HG03025 (cell line): ENCODE results near the gene THAP9.

Experiments
- ATAC-seq: cut with Tn5 transposase; IDR thresholded peaks from one replicate; pipeline ENCODE4 v1.9.1; 2021; ENCODE audit warnings: mild to moderate bottlenecking, moderate library complexity; ENCODE audit not compliant: unreplicated experiment, low FRiP score

THAP9 gene

DNA sequence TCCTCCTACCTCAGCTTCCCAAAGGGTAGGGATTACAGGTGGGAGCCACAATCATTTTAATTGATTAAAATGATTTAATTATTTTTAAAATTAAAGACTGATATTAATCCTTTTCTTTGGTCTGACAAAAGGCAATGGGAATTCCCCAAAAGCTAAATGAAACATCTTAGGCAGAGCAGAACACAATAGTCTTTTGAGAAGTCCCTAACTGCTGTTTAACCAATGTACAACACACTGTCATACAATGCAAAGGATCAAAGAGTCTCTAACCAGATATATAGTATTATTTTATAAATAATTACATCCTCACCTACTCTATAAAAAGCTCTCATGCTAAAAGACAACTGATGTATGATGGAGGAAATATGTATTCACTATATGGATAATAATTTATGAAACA, 47.0 kb downstream of the THAP9 start:
- ATAC-seq, result no peak

DNA sequence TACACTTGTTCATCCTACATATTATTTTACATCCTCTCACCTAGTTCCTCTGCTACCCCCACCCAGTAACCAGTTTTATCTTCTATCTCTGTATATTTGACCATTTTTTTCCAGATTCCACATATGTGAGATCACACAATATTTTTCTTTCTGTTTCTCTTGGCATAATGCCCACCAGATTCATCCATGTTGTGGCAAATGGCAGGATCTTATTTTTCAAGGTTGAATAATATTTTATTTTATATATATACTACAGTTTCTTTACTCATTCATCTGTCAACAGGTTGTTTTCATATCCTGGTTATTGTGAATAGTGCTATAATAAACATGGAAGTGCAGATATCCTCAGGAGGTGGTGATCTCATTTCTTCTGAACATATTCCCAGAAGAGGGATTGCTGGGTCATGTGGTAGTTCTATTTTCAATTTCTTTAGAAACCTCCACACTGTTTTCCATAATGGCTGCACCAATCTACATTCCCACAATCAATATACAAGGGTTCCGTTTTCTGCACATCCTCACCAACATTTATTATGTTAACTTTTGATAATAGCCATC, 48.2 kb downstream of the THAP9 start:
- no peak for ATAC-seq

DNA sequence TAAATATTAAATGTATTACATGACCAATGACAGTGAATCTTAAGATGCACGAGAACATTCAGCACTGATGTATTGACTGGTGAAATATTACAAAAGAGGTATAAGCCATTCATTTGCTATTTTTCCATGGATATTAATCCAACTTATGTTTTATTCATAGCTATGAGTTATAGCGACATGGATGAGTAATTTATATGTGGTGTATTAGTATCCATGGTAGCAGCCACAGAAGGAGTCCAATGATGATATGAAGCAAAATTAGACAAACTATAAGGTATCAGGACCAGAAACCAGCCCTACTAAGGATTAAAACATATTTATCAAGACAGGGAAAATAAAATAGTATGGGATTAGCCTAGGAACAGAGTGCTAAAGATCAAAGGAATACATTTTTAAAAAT, 50.7 kb downstream of the THAP9 start:
- ATAC-seq, result no peak

DNA sequence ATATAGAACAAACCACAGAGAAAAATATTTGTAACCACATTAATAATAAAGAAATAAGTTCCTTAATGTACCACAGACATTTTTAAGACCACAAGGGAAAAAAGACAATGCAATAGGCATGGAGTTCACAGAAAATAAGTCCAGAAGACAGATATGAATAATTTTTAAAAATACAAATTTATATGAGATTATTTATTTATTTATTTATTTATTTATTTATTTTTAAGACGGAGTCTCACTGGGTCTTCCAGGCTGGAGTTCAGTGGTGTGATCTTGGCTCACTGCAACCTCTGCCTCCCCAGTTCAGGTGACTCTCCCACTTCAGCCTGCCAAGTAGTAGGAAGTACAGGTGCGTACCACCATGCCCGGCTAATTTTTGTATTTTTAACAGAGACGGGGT, 53.7 kb downstream of the THAP9 start:
- no peak for ATAC-seq

DNA sequence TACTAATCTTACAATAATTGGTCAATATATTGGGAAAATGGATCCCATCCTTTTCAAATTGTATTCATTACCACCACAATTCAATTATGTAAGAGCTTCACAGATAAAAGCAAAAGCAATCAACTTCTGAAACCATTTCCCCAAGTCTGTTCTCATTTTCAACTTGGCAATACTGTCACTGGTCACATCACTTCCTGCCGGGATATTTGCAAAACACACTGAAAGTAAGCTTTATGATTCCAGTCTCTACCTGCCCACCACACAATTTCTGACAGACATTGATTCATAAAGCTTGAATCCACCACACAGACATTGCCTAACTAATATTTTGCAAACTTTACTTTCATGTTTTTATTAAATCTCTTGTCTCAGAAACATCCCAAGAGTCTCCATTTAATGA, 56.5 kb downstream of the THAP9 start:
- no peak for ATAC-seq

DNA sequence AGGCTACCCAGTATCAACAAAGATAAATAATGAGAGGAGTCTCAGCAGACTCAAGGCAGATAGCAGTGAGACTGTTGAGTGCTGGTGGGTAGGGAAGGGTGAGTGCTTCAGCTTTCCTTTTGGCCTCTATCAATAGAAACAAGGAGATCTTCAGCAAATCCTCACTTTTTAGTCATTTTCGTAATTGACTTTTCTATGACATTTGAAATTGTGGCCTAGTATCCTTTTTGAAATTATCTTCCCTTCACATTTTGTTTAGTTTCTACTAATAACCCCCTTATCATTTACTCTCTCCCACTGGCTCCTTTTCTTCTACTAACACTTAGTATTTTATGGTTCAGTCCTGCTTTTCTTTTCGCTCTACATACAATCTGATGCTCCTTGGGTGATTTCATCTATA, 65.2 kb downstream of the THAP9 start:
- ATAC-seq, result no peak

DNA sequence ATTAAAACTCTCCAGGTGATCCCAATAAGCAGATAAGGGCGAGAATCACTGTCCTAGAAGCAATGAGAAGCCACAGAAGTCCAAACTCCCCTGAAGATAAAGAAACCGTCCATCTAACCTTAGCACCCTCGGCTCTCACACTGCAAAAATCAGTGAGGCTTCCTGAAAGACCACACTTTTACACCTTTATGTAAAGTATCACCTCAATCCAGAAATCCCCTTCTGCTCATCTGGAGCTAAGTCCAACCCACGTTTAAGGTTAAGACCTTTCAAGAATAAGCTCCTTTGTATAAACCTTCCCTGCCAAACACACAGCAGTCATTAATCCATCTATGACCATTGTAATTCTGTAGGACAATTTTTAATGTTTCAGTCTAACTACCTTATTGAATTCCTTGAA, 68.4 kb downstream of the THAP9 start:
- no peak for ATAC-seq

DNA sequence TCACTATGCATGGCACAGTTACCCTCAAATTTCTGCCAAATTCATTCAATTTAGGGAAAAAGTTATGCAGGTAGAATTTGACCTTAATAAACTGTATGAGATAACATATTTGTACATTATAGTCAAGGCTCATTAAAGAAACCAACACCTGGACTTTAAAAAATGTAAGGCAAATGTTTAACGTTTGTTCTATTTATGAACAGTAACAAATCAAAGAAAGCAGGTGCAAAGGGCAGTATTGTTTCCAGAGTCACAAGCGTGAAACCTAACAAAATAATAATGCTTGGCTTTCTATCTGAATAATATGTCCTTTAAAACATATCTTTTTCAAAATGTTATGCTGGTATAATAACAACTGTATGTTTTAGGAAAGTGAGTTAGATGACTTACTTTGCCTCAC, 68.9 kb downstream of the THAP9 start:
- no peak for ATAC-seq
